ENCODE results near the gene MRPS15. TPM values are rescaled to one million over a fixed set of nuclear protein-coding genes. Genes with fewer than 3 reads are reported as not detected.

The MRPS15 gene
- total RNA-seq, 1 donor from 2014 or later = 101 TPM

DNA sequence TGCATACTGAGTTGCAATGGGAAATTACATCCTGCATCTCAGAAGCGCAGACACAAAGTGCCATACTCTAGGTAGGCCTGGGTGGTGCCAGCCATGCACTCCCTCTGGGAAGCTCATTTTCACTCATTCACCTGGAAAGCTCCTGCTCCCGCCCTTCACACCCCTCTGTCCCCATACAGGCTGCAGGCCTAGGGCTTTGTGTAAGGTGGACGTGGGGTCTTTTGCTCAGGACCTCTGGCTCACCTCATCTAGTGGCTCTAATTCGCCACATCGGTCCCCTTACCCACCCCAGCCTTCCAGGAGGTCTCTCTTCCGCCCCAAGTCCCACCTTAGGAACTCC is 751 bp downstream of the MRPS15 start:
- intact Hi-C loops (cut with micrococcal nuclease) = loop anchor here (5.0 kb wide), 1 partner anchor 1229 kb away; the partner anchor contains the start of gene CDCA8

DNA sequence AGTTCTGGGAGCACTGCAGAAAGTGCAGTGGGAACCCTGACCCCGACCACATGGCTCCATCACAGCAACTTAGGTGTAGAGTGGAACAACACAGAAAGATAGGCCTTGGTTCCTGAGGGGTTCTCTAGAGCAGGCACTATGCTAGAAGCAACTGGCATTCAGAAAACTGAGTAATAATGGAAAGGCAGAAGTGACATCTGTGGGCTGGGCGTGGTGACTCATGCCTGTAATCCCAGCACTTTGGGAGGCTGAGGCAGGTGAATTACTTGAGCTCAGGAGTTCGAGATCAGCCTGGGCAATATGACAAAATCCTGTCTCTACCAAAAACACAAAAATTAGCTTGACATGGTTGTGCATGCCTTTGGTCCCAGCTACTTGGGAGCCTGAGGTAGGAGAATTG is 5.3 kb downstream of the MRPS15 start:
- intact Hi-C loops (cut with micrococcal nuclease) = no loop called here

DNA sequence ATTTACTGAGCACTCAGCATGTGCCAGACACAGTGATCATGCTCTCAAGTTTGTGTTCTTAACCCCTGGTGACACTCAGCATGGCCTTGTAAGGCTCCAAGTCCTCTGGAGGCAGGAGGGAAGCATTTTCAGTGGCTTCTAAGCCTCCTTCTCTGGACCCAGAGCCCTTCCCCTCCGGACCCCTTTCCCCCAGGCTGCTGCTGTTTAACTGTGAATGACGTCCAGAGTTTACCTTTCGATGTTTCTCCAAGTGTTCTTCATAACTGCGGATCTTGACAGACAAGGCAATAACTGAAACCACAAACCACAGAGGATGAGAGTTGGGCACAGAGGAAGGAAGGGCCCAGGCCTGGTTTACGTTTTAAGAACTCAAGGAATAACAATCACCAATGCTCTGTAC is 6.5 kb downstream of the MRPS15 start:
- intact Hi-C loops (cut with micrococcal nuclease) = no loop called here

DNA sequence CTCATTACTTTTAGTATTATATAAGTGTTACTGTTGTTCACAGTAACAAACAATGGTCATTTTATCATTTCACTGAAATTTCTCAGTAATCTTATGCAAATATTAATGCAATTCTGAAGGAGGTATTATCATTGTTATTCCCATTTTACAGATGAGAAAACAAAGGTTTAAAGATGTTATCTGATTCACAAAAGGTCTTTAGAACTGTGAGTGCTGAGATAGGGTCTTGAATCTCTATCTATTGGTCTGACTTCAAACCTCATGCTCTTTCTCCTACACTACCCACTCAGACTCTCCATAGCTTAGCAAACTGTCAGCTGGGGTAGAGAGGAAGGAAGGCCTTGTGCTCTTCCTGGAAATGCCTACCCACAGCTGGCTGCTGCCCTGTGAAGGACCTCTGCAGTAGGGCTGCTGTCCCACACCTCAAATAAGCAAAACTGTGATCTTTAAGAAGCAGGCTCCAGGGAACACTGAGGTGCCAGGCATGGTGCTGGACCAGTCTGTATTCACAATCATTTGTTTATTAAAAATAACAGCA is 7.7 kb downstream of the MRPS15 start:
- intact Hi-C loops (cut with micrococcal nuclease) = no loop called here

DNA sequence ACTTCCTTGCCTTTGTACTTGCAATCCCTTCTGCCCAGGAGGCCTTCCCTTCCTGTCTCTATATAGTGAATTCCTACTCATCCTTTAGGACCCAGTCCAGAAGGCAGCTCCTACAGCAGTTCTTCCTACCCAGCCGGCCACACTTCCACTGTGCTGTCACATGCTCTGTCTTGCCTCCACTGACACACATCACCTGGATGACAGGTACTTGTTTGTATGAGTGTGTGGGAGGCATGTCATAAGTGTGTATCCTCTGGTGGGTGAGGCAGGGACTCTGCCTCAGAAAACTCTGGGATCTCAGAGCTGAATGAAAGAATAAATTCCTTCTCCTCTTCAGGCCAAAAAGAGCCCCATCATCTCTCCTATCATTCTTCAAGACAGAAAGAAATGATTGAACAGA is 8.8 kb downstream of the MRPS15 start:
- intact Hi-C loops (cut with micrococcal nuclease) = no loop called here

DNA sequence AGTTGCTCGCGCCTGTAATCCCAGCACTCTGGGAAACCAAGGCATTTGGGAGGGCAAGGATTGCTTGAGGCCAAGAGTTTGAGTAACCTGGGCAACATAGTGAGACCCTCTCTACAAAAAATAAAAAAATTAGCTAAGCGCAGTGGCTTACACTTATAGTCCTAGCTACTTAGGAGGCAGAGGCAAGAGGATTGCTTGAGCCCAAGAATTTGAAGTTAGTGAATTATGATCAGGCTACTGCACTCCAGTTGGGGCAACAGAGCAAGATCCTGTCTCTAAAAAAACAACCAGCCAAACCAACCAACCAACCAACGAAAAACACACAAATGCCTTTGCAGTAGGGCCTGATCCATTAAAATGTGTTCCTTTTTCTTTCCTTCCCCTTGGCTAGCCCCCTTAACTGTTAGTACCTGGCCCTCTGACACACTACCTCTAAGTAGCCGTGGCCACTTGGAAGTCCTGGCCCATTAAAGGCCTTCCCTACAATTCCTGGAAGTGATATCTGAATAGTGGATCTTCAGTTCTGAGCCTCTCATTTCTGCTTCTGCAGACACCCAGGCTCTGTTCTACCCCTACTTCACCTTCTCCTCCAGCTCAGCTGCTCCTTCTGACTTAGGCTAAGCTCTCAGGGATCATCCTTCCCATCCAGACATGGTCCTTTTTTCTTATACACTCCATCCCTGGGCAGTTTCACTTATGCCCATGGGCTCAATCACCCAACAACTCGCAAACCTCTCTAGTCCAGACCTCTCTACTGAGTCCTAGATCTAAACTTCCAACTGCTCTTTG is 10.4 kb downstream of the MRPS15 start:
- intact Hi-C loops (cut with micrococcal nuclease) = no loop called here

DNA sequence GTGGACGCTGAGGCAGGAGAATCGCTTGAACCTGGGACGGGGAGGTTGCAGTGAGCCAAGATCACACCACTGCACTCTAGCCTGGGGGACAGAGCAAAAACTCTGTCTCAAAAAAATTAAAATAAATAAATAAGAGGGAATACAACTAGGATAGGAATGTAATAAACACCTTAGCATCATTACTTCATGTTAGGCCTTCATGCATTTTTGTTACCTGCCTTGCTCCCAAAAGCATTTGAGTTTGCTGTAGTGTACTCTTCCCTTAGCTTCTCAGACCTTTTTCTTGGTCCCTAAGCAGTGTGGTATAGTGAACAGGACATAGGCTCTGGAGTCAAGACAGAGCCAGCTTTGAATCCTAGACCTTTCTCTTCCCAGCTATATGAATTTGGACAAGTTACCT is 11.1 kb downstream of the MRPS15 start:
- intact Hi-C loops (cut with micrococcal nuclease) = no loop called here

DNA sequence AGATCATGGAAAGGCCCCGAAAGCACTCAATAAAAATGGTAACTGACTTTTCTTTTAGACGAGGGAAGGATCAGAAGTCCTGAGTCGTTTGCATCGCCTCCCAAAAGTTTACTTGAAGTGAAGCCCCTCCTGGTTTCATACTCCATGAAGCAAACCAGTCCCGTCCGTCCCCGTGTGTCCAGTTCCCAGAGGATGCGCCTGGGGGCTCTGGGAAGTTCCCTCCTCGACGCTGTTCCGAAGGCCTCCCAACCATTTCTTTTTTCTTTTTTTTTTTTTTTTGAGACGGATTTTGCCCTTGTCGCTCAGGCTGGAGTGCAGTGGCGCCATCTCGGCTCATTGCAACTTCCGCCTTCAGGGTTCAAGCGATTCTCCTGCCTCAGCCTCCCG is 13.3 kb downstream of the MRPS15 start:
- intact Hi-C loops (cut with micrococcal nuclease) = loop anchor here (1.0 kb wide), 3 partner anchors 13 to 227 kb away; partner anchors contain the start of genes MRPS15 and THRAP3

DNA sequence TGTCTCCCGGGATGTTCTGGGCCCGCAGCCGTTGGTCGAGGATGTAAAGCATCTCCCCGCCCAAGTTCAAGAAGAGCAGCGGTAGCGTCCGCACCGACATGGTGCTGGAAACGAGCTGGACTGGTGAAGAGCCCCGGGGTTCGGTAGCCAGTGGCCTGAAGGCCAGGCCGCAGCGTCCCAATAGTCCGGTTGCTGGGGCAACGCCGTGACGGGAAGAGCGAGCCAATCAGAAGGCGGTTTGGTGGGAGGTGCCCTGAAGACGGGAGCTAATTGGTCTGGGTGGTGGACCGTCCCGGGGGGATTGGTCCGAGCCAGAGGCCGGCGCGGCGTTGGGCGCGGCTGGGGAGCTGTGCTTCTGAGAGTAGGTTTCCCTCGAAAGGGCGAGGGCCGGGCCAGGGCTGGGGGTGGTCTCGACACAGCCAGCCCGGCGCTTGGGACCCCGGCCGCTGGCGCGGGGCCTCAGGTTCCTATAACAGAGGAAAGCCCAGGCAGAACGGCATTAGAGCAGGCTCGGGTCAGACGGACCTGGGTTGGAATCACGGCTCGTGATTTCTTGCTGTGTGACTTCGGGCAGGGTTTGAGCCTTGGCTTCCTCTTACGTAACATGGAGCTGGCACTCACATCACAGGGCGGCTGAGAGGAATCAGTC is 13.8 kb downstream of the MRPS15 start, which contains the start of gene OSCP1:
TSS of gene OSCP1 (minus strand) at position 182 of the 649 bp plus-strand sequence. CDS start at position 100, 82 bp downstream.
- intact Hi-C loops (cut with micrococcal nuclease) = loop anchor here (1.0 kb wide), 3 partner anchors 14 to 226 kb away; partner anchors contain the start of genes MRPS15 and THRAP3

DNA sequence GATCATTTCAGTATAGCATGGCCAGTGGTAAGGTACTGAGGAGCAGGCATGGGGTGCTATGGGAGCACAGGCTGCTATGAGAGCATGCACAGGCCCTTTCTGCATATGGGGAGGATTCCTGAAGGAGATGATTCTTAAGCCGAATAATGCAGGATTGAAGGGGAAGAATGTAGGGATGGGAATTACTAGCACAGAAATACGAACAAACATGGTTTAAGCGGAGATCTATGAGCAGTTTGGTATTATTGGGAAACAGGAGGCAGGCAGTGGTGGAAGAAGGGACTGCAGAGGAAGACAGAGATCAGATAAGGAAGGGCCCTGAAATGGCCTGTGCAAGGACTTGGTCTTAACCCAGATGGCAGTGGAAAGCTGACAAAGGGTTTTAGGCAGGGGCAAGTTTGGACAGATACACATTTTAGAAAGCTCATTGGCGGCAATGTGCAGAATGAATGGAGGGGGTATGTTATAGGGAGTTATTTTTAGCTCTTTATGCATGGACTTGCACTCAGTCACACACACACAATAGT is 15.6 kb downstream of the MRPS15 start:
- intact Hi-C loops (cut with micrococcal nuclease) = no loop called here

DNA sequence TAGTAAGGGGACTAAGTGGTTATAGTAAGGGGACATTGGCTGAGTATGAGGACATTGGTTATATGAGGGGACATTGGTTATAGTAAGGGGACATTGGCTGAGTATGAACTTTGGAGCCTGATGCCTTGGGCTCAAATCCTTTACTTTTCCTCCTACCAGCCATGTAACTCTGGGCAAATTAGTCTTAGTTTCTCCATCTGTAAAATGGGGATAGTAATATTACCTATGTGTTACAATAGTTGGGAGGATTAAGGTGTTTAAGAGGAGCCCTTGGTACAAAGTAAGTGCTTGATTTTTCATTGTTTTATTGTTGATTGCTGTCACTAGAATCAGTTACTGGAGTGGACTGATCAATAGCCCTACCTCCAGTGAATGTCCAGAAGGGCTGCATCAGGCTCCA is 16.7 kb downstream of the MRPS15 start:
- intact Hi-C loops (cut with micrococcal nuclease) = no loop called here

DNA sequence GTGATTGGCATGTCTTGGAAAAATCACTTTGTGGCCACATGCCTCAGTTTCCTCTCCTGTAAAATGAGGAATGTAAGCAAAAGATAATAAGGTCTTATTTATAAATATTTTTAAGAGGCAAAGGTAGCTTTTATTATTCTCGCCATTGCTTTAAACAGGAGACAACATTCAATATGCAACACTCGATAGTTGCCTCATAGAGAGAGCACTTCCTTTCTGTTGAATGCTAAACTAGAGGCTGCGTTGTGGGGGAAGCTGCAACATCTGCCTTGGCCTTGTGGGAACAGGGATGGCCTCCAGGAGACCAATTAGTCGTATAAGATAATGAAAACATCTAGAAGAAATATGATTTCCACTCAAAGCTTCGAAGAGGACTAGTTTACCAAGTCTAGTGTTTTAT is 17.4 kb downstream of the MRPS15 start:
- intact Hi-C loops (cut with micrococcal nuclease) = no loop called here

DNA sequence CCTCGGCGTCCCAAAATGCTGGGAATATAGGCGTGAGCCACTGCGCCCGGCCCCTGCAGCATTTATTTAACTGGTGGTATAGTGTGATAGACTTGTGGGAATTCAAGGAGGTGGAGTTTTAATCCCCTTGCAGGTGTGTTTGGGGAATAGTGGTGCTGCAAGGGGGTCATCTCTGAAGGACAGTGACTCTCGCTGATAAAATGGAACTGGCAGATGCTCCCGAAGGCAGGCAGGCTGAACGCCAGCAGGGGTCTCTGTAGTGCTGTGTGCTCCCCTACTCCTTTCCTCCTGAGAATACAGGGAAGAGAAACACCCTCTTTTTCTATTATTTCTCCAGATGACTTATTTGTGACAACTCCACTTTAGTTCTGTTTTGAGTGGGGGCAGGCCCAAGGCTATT is 17.9 kb downstream of the MRPS15 start:
- intact Hi-C loops (cut with micrococcal nuclease) = no loop called here

DNA sequence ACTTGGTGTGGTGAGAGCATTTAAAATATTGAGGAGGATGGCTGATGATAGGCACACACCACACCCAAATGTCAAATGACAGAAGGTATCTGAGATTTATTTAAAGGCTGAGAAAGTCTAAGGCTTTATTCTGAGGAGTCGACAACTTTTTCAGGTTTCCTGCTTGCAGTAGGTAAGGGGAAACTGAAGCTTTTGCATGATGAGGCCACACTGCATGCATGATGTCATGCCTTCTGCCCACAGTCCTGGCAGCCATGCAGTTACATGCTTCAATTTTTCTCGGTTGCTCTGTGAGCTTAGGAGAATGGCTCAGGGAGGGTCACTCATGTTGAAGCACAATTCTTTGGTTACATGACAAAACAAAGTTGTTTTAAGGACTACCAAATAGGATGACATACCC is 20.9 kb downstream of the MRPS15 start:
- intact Hi-C loops (cut with micrococcal nuclease) = no loop called here

DNA sequence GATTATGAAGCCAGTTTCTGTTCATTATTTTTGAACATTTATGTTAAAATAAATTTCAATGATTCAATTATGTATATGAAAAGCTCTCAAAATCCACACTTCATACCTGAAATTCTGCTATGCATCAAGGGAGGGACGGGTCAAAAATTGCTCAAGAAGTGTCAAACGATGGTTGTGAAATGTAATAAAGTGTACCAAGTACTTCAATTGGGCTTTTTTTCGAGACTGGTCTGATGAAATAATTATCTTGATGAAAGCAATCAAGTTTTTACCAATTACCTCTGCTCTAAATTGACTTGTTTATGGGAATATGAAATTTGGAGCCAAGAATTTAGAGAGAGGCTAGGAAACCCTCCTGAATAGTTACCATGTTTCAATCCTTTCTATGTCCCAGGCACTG is 21.8 kb downstream of the MRPS15 start:
- intact Hi-C loops (cut with micrococcal nuclease) = no loop called here

DNA sequence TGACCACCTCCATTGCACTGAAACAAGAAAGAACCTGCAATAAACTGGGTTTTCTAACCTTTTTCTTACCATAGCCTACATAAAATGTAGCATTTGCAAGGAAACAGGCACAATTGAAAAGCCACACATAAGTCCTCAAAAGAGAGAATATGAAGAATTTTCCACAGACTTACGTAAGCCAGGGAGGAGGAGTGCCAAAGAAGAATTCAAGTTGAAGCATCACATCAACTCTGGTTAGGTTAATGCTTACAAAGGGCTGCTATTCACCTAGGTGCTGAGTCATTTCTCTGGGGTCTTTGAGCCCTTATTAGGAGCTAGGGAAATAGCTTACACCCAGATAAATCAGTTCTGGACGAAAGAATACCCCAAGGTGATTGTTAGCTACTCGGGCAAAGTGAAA is 23.5 kb downstream of the MRPS15 start:
- intact Hi-C loops (cut with micrococcal nuclease) = no loop called here

DNA sequence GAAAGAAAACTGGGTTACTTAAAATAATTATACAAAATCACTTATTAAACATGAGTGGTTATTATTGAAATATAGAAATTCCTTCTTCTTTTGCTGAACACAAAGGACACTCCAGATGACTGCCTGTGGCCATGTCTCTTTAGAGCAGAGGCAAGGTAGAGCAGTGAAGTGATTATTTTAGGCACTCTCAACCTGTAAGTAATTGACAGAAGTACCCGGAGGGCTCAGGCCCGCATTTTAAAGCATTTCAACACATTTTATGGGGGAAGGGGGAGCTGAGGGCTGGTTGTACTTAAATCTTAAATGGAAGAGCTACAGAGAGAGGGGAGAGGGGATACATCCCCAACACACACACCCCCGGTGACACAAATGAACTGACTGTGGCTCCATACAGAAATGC is 24.1 kb downstream of the MRPS15 start:
- intact Hi-C loops (cut with micrococcal nuclease) = no loop called here

DNA sequence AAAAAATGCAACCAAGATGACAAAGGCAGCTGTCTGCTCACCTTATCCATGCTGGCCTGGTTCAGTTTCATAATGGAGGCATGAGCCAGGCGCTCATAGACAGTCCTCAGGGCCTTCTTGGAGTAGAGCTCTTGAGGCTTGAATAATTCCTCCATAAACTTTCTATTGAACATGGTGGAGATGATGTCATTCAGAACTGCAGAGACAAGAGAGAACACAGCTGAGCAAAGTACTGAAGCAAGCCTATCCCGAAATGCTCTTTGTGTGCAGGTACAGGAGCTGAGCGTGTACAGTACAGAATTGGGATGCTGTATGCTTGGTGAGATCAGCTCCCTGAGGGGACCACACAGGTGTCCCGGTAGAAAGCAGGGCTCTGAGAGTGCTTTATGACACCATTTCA is 25.5 kb downstream of the MRPS15 start:
- intact Hi-C loops (cut with micrococcal nuclease) = no loop called here

DNA sequence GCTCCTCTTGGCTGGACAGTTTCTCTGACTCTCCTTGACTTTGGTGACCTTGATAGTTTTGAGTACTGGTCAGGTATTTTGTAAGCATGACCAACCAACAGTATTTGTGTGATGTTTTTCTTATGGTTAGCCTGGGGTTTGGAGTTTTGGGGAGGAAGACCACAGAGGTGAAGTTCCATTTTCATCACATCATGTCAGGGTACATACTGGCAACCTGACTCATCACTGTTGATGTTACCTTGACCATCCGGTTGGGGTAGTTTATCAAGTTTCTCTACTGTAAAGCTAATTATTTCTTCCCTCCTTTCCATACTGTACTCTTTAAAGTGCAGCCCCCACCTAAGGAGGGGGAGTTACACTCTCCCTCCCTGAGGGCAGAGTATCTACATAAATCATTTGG is 27.4 kb downstream of the MRPS15 start:
- intact Hi-C loops (cut with micrococcal nuclease) = no loop called here

DNA sequence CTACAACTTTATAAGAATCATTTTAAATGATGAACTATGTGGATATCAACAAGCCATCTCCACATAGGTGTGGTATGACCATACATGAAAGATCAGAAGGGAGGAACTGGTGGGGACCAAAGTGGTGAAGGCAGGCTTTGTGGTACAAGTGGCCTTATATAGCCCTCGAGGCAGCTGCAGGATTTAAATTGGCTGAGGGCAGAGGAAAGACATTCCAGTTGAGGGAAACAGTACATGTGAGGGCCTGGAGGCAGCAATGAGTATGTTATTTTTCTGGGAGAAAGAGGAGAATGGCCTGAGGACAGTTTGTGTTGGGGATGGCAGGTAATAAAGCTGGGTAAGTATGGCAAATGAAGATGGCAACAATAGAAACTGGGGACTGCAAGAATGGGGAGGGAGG is 31.1 kb downstream of the MRPS15 start:
- intact Hi-C loops (cut with micrococcal nuclease) = no loop called here

DNA sequence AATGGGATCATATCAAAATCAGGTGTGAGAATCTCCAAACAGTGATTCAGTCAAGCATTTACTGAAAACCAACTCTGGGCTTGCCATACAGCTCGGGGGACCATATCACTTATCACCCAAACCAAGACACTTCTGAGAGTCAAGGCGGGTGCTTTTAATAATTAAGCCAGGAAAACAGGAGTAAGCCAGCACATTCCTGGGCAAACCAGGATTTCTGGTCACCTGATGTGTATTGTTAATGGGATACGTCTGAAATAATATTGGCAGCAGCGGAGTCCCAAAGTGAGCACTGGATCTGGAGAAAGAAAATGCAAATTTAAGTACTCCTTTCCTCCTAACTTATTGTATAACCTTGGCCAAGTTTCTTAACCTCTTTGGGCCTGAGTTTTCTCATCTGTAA is 31.6 kb downstream of the MRPS15 start:
- intact Hi-C loops (cut with micrococcal nuclease) = no loop called here

DNA sequence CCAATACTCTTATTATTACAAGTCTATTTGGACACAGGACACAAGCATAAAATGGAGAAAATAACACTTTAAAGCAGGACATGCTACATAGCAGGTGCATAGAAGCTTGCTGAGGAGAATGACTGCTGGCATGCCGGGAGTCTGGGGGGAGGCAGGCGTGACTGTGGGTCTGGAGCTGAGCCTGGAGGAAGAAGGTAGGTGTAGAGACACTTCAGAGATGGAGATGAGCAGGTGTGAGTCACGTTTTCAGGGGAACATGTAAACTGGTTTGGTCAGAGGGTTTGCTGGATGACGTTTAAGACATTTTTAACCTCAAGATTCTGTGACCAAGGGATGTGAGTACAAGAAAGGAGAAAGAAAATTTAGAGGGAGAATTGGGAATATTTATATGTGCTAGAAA is 38.4 kb downstream of the MRPS15 start:
- intact Hi-C loops (cut with micrococcal nuclease) = no loop called here
